AG10803 (cell line): ENCODE measurements around the gene TFF3.

Source experiments
- DNase-seq: peaks from one replicate; pipeline ENCODE4 v3.0.0; 2010; ENCODE audit warnings: low read depth
- H3K4me3 ChIP-seq: 2 replicates; pipeline ENCODE4 v1.5.1; 2011; ENCODE audit warnings: mild to moderate bottlenecking, low read length, control low read depth
- CTCF ChIP-seq: conservative IDR thresholded peaks from 2 replicates; pipeline ENCODE4 v1.5.1; 2011; ENCODE audit warnings: mild to moderate bottlenecking, low read length, control low read depth, inconsistent platforms

Gene TFF3

DNA sequence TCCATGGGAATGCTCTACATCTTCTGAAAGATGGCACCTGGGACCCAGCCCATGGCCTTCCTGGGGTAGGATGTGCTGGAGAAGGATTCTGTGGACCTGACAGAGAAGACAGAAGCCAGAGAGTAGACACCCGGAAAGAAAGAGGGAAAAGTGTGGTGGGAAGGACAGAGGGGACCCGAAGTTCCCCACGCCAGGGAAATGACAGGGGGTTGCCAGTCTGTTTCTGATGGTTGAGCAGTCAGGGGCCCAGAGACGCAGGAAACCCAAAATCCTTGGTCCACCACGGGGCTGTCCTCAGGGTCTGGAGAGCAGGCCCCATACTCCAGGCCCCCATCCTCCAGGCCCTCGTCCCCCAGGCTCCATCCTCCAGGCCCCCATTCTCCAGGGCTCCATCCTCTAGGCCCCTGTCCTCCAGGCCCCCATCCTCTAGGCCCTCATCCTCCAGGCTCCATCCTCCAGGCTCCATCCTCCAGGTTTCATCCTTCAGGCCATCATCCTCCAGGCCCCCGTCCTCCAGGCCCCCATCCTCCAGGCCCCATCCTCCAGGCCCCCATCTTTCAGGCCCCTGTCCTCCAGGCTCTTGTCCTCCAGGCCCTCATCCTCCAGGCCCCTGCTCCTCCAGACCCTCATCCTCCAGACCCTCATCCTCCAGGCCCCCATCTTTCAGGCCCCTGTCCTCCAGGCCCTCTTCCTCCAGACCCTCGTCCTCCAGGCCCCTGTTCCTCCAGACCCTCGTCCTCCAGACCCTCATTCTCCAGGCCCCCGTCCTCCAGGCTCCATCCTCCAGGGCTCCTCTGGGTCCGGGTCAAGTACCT is 36.6 kb upstream of the TFF3 start:
- no peak for DNase-seq
- TF ChIP-seq CTCF, result no peak
- no peak overlapping the region for H3K4me3 ChIP-seq

GRCh38 chr21:42350927-42351426 is 35.8 kb upstream of the TFF3 start, which contains the start of gene TFF2:
Gene TFF2 (minus strand): TSS chr21:42350994. CDS start chr21:42350957, 37 bp downstream.
- TF ChIP-seq CTCF, result no peak
- DNase-seq, result no peak
- no peak within 1 kb of the TSS for H3K4me3 ChIP-seq

GRCh38 chr21:42350318-42350910 is 35.2 kb upstream of the TFF3 start:
- DNase-seq, result no peak
- no peak for TF ChIP-seq CTCF
- no peak overlapping the region for H3K4me3 ChIP-seq

- no peak overlapping the region for H3K4me3 ChIP-seq
- DNase-seq, result no peak
- no peak for TF ChIP-seq CTCF
These were observed 34.5 kb upstream of the TFF3 start for GRCh38 chr21:42349420-42350317.

DNA sequence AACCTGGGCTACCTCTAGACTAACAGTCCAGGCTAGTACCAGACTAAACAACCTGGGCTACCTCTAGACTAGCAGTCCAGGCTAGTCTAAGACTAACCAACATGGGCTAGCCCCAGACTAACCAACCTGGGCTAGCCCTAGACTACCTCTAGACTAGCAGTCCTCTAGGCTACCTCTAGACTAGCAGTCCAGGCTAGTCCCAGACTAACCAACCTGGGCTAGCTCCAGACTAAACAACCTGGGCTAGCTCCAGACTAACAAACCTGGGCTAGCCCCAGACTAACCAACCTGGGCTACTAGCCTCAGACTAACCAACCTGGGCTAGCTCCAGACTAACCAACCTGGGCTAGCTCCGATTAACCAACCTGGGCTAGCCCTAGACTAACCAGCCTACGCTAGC is 33.6 kb upstream of the TFF3 start:
- H3K4me3 ChIP-seq, result no peak overlapping the region
- no peak for TF ChIP-seq CTCF
- no peak for DNase-seq

GRCh38 chr21:42347601-42348327 is 32.6 kb upstream of the TFF3 start:
- no peak for TF ChIP-seq CTCF
- H3K4me3 ChIP-seq, result no peak overlapping the region
- DNase-seq, result no peak
